ENCODE measurements around the gene FAM228A.

- TF ChIP-seq CTCF (conservative IDR thresholded peaks at IDR 0.05; ENCODE audit: low read depth, low read length) (no peak), EZH2 (IDR thresholded peaks at IDR 0.05; ENCODE audit: low read length, unreplicated experiment) (no peak)
Observed at GRCh38 chr2:24182507-24182906, 7.7 kb downstream of the FAM228A start.
